IMR-90 (cell line): Measurements from ENCODE around the gene NSD2. TPM values are rescaled to one million over a fixed set of nuclear protein-coding genes. Genes with fewer than 3 reads are reported as not detected.
"Not testable (repeated sequence)": the region's sequence is repeated elsewhere in the genome, so short reads cannot be mapped to it uniquely, and the experiment has no call there.

Experiments used
- ATAC-seq: fragments of 200-7000 bp; cut with Tn5 transposase; 2 replicates; pipeline ENCODE4 v1.9.1; 2020; ENCODE audit warnings: low read depth, mild to moderate bottlenecking, moderate library complexity
- BruUV-seq: library from RNA; stranded (reverse); fragments of 400-500 nt; replicated peaks from 2 replicates; lab custom pipeline; 2021; lab: Mats Ljungman, UMichigan
- CTCF ChIA-PET: fragments of 300-600 bp; formaldehyde crosslinking; extraction: SDS; loops from one replicate; lab custom pipeline; 2021; ENCODE audit warnings: antibody characterized with exemption; lab: Yijun Ruan, JAX
- POLR2A ChIA-PET: fragments of 300-600 bp; sonication (Branson Sonifier 250); formaldehyde crosslinking; loops from one replicate; lab custom pipeline; 2022; ENCODE audit warnings: antibody characterized with exemption; ENCODE audit not compliant: unreplicated experiment; lab: Charles Lee
- DNase-seq: peaks from one replicate; pipeline ENCODE4 v3.0.0; 2013
- H2AFZ ChIP-seq: replicated peaks from 2 replicates; pipeline ENCODE3; 2013; ENCODE audit warnings: low read length, mild to moderate bottlenecking; ENCODE audit not compliant: poor library complexity
- H2AK5ac ChIP-seq: 2 replicates; pipeline ENCODE4 v1.6.1; 2013; ENCODE audit warnings: low read depth, low read length, inconsistent platforms
- H2AK9ac ChIP-seq: replicated peaks from 2 replicates; pipeline ENCODE3; 2013; ENCODE audit warnings: mild to moderate bottlenecking, low read depth, low read length, moderate library complexity; ENCODE audit not compliant: poor library complexity
- H2BK120ac ChIP-seq: 2 replicates; pipeline ENCODE4 v1.6.1; 2013; ENCODE audit warnings: low read depth, low read length, inconsistent platforms
- H2BK15ac ChIP-seq: 3 replicates; pipeline ENCODE4 v1.6.1; 2013; ENCODE audit warnings: low read depth, low read length, inconsistent platforms
- H2BK20ac ChIP-seq: 2 replicates; pipeline ENCODE4 v1.6.1; 2013; ENCODE audit warnings: low read depth, mild to moderate bottlenecking, inconsistent platforms, low read length, moderate library complexity
- H2BK5ac ChIP-seq: 2 replicates; pipeline ENCODE4 v1.6.1; 2013; ENCODE audit warnings: mild to moderate bottlenecking, low read depth, low read length, inconsistent platforms; ENCODE audit not compliant: poor library complexity, severe bottlenecking
- H3K14ac ChIP-seq: replicated peaks from 2 replicates; pipeline ENCODE4 v1.6.1; 2013; ENCODE audit warnings: low read depth, low read length, inconsistent platforms
- H3K18ac ChIP-seq: 2 replicates; pipeline ENCODE4 v1.6.1; 2013; ENCODE audit warnings: low read depth, low read length, control low read depth
- H3K23ac ChIP-seq: 2 replicates; pipeline ENCODE4 v1.6.1; 2013; ENCODE audit warnings: low read depth, low read length, inconsistent platforms
- H3K27ac ChIP-seq: 2 replicates; pipeline ENCODE4 v1.5.1; 2013; ENCODE audit warnings: mild to moderate bottlenecking, control low read depth, low read length; ENCODE audit not compliant: insufficient read depth
- H3K27me3 ChIP-seq: 2 replicates; pipeline ENCODE4 v1.6.1; 2013; ENCODE audit warnings: low read length; ENCODE audit not compliant: control insufficient read depth, insufficient read depth
- H3K36me3 ChIP-seq: 2 replicates; pipeline ENCODE4 v1.6.1; 2013; ENCODE audit warnings: low read length, mixed read lengths; ENCODE audit not compliant: control insufficient read depth, insufficient read depth
- H3K4ac ChIP-seq: 2 replicates; pipeline ENCODE4 v1.6.1; 2013; ENCODE audit warnings: low read depth, low read length, inconsistent platforms
- H3K4me1 ChIP-seq: 2 replicates; pipeline ENCODE4 v1.6.1; 2013; ENCODE audit warnings: low read length, mixed read lengths; ENCODE audit not compliant: control insufficient read depth, insufficient read depth
- H3K4me2 ChIP-seq: 2 replicates; pipeline ENCODE4 v1.6.1; 2013; ENCODE audit warnings: low read depth, mild to moderate bottlenecking, control low read depth, low read length, moderate library complexity
- H3K4me3 ChIP-seq: 2 replicates; pipeline ENCODE4 v1.5.1; 2013; ENCODE audit warnings: low read depth, mild to moderate bottlenecking, control low read depth, low read length, moderate library complexity; ENCODE audit not compliant: insufficient read depth
- H3K56ac ChIP-seq: 2 replicates; pipeline ENCODE4 v1.6.1; 2013; ENCODE audit warnings: low read length, inconsistent platforms; ENCODE audit not compliant: insufficient read depth; ENCODE audit errors: extremely low read depth
- H3K79me1 ChIP-seq, 2 experiments: 2 replicates each; pipeline ENCODE4 v1.6.1; 2013; ENCODE audit warnings: low read length in 2 of 2, inconsistent platforms in 1 of 2, low read depth in 1 of 2
- H3K9ac ChIP-seq: 2 replicates; pipeline ENCODE4 v1.6.1; 2013; ENCODE audit warnings: low read depth, low read length, control low read depth
- H3K9me1 ChIP-seq: 2 replicates; pipeline ENCODE4 v1.6.1; 2013; ENCODE audit warnings: low read length, inconsistent platforms; ENCODE audit not compliant: insufficient read depth
- H3K9me3 ChIP-seq: 2 replicates; pipeline ENCODE4 v1.6.1; 2013; ENCODE audit warnings: low read length; ENCODE audit not compliant: control insufficient read depth, insufficient read depth
- H4K20me1 ChIP-seq: 2 replicates; pipeline ENCODE4 v1.6.1; 2013; ENCODE audit warnings: low read length, inconsistent platforms; ENCODE audit not compliant: insufficient read depth
- H4K5ac ChIP-seq: 2 replicates; pipeline ENCODE4 v1.6.1; 2013; ENCODE audit warnings: mild to moderate bottlenecking, low read depth, low read length, control low read depth
- H4K8ac ChIP-seq, 2 experiments: 2 replicates each; pipeline ENCODE4 v1.6.1; 2013; ENCODE audit warnings: low read depth in 2 of 2, low read length in 2 of 2, control low read depth in 1 of 2, inconsistent platforms in 1 of 2
- H4K91ac ChIP-seq: 2 replicates; pipeline ENCODE4 v1.6.1; 2013; ENCODE audit warnings: low read depth, low read length, inconsistent platforms; ENCODE audit not compliant: insufficient read depth
- WGBS, 2 experiments: methylation state at CpG; one replicate each; pipeline versions ENCODE4 v1.1.5 to v1.1.7; 2013; ENCODE audit warnings: missing lambda C conversion rate in 2 of 2; ENCODE audit not compliant: insufficient read length in 1 of 2; ENCODE audit errors: extremely low coverage in 2 of 2; 5-methylcytosine and 5-hydroxymethylcytosine counted together
- dilution Hi-C: fragments of 300-500 bp; cut with HindIII; formaldehyde crosslinking; loops from one replicate; pipeline ENCODE4 v1.14.3; 2018; ENCODE audit warnings: low sequenced_read_pairs; ENCODE audit not compliant: unreplicated experiment
- in situ Hi-C: fragments of 300-500 bp; cut with MboI; formaldehyde crosslinking; loops from 3 replicates; pipeline ENCODE4 v1.14.3; 2019; ENCODE audit warnings: low sequenced_read_pairs, inconsistent platforms, mixed read lengths
- intact Hi-C: fragments of 100-400 bp; cut with micrococcal nuclease; formaldehyde crosslinking; loops from 2 replicates; pipeline ENCODE4 v1.10.0; 2022
- polyA plus RNA-seq, 3 experiments: library from polyadenylated mRNA; depleted of rRNA; stranded (reverse); fragments of >200 nt; gene quantifications; 2 replicates each; pipeline ENCODE4 v1.2.3, GENCODE V29; 2012; ENCODE audit warnings: low replicate concordance in 1 of 3
- total RNA-seq: library from RNA; depleted of rRNA; stranded (reverse); fragments of >200 nt; gene quantifications from 2 replicates; pipeline ENCODE4 v1.2.3, GENCODE V29; 2012

The NSD2 gene
- total and polyA plus RNA-seq, 2 of the 4 experiments (the other 2 are of a cell fraction): 35.9 to 68.1 TPM

- CTCF ChIA-PET: interaction anchor here (0.7 kb wide), 1 partner anchor 7 kb away, joined by 4 read pairs; no protein-coding TSS in a partner anchor
- intact Hi-C loops, H3K36me3 ChIP-seq, H2AK9ac ChIP-seq, H4K5ac ChIP-seq, H3K4me2 ChIP-seq, H3K9me3 ChIP-seq, H4K8ac ChIP-seq, H2BK5ac ChIP-seq, H3K4ac ChIP-seq, H3K18ac ChIP-seq, H3K56ac ChIP-seq, H3K9me1 ChIP-seq, H2BK120ac ChIP-seq, BruUV-seq, H4K91ac ChIP-seq, H3K4me1 ChIP-seq, H3K9ac ChIP-seq, H4K20me1 ChIP-seq, H3K27ac ChIP-seq, ATAC-seq, H3K14ac ChIP-seq, H3K4me3 ChIP-seq, DNase-seq, H3K23ac ChIP-seq, H2BK15ac ChIP-seq, H2AFZ ChIP-seq, dilution Hi-C loops, H2BK20ac ChIP-seq, H3K79me1 ChIP-seq, in situ Hi-C loops, POLR2A ChIA-PET, H2AK5ac ChIP-seq: not testable (repeated sequence)
- H3K27me3 ChIP-seq: peaks cover 22% of the 10 kb centered on the region
- WGBS, 2 experiments: no CpG with 5 or more reads among the region's 4 CpGs
These were observed 155.9 kb downstream of the NSD2 start for GRCh38 chr4:2027120-2027519.

GRCh38 chr4:2031161-2031560, 160.0 kb downstream of the NSD2 start:
- H3K4me1 ChIP-seq, H3K56ac ChIP-seq, H2BK5ac ChIP-seq, H3K9ac ChIP-seq, H4K20me1 ChIP-seq, H4K8ac ChIP-seq, dilution Hi-C loops, H2BK20ac ChIP-seq, intact Hi-C loops, H3K4me3 ChIP-seq, ATAC-seq, H3K4me2 ChIP-seq, H3K9me3 ChIP-seq, H3K9me1 ChIP-seq, H3K27ac ChIP-seq, H4K91ac ChIP-seq, H3K36me3 ChIP-seq, H2AK5ac ChIP-seq, BruUV-seq, H3K14ac ChIP-seq, H2AK9ac ChIP-seq, H3K79me1 ChIP-seq, H4K5ac ChIP-seq, H2BK120ac ChIP-seq, H3K4ac ChIP-seq, H2BK15ac ChIP-seq, H3K18ac ChIP-seq, H2AFZ ChIP-seq, DNase-seq, in situ Hi-C loops, H3K23ac ChIP-seq: not testable (repeated sequence)
- peaks cover 24% of the 10 kb centered on the region for H3K27me3 ChIP-seq
- POLR2A ChIA-PET: interaction anchor here (0.6 kb wide), 1 partner anchor 1265 kb away, joined by 3 read pairs; no protein-coding TSS in a partner anchor
- CTCF ChIA-PET: interaction anchor here (0.5 to 0.6 kb wide), 2 partner anchors 80 to 120 kb away, joined by 3 read pairs; no protein-coding TSS in a partner anchor
